Uterus (tissue), 2 donors: ENCODE data around the gene AHNAK.
A peak's percentile ranks its signal among the peaks of the same experiment; 100 is the strongest.

Experiments used
- POLR2A ChIP-seq, 2 donors: fragments of 450-650 bp; IDR thresholded peaks; one replicate each; pipeline ENCODE4 v1.6.1; 2016; ENCODE audit warnings: antibody characterized with exemption in 2 of 2, mild to moderate bottlenecking in 1 of 2, moderate library complexity in 1 of 2
- TF ChIP-seq, protein P1 (sequence below), 4 experiments: fragments of 200-600 bp in 2 of 4; fragments of 450-650 bp in 2 of 4; sonication (generic) in 2 of 4; IDR thresholded peaks; one replicate each; pipeline ENCODE4 v1.5.1; 2016 to 2019; ENCODE audit warnings: antibody characterized with exemption in 4 of 4, mild to moderate bottlenecking in 2 of 4, moderate library complexity in 1 of 4

- TF ChIP-seq, protein P1, sequence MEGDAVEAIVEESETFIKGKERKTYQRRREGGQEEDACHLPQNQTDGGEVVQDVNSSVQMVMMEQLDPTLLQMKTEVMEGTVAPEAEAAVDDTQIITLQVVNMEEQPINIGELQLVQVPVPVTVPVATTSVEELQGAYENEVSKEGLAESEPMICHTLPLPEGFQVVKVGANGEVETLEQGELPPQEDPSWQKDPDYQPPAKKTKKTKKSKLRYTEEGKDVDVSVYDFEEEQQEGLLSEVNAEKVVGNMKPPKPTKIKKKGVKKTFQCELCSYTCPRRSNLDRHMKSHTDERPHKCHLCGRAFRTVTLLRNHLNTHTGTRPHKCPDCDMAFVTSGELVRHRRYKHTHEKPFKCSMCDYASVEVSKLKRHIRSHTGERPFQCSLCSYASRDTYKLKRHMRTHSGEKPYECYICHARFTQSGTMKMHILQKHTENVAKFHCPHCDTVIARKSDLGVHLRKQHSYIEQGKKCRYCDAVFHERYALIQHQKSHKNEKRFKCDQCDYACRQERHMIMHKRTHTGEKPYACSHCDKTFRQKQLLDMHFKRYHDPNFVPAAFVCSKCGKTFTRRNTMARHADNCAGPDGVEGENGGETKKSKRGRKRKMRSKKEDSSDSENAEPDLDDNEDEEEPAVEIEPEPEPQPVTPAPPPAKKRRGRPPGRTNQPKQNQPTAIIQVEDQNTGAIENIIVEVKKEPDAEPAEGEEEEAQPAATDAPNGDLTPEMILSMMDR (IDR thresholded peaks at IDR 0.05): peak; percentile 36 to 62 (median 58)
- TF ChIP-seq POLR2A (IDR thresholded peaks at IDR 0.05): peak; percentile 9 to 21
Observed at GRCh38 chr11:62508336-62509058, 38.1 kb downstream of the AHNAK start.
